Measurements from ENCODE around the gene BNC1.
A peak's percentile ranks its signal among the peaks of the same experiment; 100 is the strongest.
"Not testable (repeated sequence)": the region's sequence is repeated elsewhere in the genome, so short reads cannot be mapped to it uniquely, and the experiment has no call there.

The BNC1 gene

DNA sequence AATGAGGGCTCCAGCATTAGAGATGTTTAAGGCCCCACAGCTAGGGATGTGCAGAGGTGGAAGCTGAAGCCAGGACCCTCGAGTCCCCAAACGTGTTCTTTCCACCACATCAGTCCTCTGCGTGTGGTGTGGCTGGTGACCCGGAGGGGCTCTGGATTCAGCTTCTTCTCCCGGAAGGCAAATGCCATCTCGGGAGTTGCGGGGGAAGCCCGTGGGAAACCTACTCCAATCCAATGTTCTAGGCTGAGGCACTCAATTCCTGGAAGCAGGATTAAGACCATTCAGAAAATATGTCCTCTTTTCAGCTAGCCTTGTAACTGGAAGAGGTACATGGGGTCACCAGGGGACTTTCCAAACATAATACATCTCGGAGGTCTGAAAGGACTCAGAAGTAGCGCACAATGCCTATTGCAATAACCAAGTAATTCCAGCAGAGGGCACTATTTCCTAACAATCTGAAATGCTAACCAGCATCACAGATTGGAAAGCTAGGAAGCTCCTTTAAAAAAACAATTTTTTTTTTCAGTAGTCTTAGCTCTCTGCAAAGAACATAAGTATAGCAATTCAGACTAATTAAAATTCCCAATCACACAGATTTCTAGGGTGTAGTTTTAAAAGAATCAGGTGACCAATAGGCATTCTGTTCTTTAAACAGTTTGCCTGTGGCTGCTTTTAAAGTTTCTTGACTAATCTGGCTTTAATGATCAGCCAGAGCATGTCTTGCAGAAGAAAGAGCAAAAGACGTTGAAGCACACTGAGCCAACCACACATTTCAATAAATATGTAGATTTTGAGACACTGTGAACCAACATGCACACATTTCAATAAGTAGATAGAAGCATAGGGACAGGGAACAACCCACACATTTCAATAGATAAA lies 36.1 kb downstream of the BNC1 start:
- DNase-seq (ENCODE audit: low read depth): peak; percentile 4

DNA sequence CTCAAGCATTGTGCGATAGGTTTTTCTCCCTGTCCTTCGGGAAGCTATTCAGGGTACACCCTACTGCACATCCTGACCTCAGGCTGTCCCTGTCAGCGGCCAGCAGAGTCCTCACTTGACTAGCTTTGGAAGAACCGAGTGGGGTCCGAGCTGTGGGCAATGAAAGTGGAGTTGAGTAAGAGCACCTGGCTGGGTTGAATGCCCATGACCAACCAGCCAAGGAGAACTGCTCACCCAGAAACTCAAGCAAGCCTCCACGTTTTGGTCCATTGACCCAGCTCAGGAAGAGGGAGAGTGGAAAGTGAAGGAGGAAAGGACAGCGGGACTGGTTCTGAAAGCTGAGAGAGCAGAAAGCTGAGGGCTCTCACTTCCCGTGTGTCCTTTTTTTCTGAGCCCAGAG lies 40.8 kb downstream of the BNC1 start:
- no peak for DNase-seq (ENCODE audit: low read depth)

DNA sequence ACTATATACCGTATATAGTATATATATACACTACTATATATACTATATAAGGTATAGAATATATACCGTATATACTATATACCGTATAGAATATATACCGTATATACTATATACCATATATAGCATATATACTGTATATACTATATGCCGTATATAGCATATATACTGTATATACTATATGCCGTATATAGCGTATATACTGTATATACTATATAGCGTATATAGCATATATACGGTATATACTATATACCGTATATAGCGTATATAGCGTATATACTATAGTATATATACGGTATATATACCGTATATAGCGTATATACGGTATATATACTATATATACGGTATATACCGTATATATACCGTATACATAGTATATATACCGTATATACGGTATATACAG lies 54.2 kb downstream of the BNC1 start:
- no peak for DNase-seq (ENCODE audit: low read depth)

DNA sequence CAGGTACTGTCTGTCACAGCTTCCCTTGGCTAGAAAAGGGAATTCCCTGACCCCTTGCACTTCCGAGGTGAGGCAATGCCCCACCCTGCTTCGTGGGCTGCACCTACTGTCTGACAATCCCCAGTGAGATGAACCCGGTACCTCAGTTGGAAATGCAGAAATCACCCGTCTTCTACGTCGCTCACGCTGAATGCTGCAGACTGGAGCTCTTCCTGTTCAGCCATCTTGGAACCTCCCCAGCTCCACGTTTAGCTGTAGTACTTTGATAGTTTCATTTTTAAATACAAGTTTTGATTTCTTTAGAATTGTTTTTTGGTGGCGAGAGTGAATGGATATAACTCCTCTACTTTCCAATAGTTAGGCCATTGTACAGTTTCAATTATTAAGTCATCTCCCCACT lies 59.0 kb downstream of the BNC1 start:
- DNase-seq (ENCODE audit: low read depth): no peak

DNA sequence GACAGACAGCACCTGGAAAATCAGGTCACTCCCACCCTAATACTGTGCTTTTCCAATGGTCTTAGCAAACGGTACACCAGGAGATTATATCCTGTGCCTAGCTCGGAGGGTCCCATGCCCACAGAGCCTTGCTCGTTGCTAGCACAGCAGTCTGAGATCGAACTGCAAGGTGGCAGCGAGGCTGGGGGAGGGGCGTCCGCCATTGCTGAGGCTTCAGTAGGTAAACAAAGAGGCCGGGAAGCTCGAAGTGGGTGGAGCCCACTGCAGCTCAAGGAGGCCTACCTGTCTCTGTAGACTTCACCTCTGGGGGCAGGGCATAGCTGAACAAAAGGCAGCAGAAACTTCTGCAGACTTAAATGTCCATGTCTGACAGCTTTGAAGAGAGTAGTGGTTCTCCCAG lies 62.7 kb downstream of the BNC1 start:
- DNase-seq (ENCODE audit: low read depth): not testable (repeated sequence)

DNA sequence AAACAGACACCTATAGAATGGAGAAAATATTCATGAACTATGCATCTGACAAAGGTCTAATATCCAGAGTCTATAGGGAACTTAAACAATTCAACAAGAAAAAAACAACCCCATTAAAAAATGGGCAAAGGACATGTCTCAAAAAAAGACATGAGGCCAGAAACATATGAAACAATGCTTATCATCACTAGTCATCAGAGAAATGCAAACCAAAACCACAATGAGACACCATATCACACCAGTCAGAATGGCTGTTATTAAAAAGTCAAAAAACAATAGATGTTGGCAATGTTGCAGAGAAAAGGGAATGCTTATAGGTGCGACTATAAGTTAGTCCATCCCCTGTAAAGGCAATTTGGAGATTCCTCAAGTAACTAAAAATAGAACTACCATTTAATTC lies 65.4 kb downstream of the BNC1 start:
- DNase-seq (ENCODE audit: low read depth): no peak

DNA sequence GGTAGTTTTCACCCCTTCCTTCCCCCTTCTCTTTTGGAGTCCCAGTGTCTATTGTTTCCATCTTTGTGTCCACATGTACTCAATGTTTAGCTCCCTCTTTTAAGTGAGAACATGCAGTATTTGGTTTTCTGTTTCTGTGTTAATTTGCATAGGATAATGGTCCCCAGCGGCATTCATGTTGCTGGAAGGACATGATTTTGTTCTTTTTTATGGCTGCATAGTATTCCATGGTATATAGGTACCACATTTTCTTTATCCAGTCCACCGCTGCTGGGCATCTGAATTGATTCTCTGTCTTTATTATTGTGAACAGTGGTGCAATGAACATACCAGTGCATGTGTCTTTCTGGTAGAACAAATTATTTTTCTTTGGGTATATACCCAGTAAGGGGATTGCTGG lies 69.2 kb downstream of the BNC1 start:
- DNase-seq (ENCODE audit: low read depth): no peak

DNA sequence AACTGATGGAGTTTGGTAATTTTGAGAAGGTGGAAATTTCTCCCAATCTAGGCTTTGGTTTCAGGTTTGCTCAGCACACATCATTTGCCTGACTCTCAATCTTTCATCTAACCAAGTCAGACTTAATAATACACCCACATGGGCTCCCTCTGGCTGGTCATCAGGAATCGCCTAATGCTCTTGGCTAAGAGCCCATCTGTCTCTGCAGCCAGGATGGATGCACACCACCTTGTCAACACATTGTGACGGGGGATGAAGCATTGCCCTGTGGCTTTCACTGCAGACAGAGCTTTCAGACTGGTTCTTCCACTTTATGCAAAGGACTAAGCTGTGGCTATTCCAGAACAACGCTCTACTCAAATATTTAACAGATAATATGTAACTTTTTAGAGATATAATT lies 73.8 kb downstream of the BNC1 start:
- no peak for DNase-seq (ENCODE audit: low read depth)

DNA sequence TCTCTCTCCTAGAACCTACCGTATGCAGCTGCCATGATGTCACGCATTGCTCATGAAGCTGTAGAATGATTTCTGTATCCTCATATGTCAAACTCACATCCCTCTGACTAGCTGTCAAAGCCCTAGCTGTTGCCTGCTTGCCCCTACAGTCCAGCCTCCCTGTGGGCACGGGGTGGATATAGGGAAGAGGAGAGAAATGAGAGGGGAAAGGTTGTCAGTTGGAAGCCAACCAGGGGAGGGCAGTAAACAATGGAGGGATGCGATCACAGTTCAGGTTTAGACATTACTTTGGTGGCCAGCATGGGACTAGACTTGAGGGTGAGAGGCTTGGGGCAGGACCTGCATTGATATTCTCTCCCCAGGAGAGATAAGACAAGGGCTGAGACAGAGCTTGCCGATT lies 75.1 kb downstream of the BNC1 start:
- no peak for DNase-seq (ENCODE audit: low read depth)

DNA sequence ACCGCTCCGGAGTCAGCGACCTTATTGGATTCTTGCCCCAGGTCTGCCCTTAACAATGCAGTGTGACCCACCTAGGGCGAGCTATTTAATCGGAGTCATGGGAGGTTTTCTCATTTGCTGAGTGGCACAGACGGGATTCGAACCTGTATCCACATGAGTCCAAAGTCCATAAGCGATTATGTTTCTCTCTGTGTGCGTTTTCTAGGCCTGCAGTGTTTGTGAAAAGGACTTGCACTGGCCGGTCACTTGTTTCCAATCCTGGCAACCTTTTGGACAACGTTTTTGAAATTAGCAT lies 76.2 kb downstream of the BNC1 start:
- no peak for DNase-seq (ENCODE audit: low read depth)

DNA sequence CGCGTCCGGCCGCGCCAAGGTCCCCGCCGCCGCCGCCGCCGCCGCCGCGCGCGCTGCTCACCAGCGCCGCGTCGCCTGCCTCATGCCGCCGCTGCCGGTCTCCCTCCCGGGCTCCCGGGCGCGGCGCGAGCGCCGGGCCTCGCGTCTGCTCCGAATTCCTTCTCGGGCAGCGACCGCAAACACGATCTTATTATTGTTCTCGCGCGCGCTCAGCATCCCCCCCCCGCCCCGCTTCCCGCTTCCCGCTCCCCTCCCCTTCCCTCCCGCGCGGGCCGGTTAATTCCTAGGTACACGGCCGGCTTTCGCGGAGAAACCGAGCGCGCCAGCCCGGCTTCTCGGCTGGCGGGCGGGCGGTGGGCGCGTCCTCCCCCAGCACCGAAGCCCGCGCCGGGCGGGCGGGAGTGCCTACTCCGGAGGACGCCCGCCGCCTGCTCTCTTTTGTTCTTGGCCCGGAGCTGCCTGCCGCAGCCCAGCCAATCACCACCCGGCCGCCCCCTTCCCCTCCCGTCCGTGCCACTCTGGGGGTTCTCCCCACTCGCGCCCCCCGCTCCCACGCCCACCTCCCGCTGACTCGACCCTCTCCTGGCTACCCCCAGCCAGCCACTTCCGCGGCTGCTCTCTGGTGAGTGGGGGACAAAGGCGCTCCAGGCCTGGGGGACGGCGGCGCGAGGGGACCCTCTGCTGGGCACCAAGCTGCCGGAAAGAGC lies 76.7 kb downstream of the BNC1 start, which contains the start of gene HDGFL3:
Gene HDGFL3 (minus strand): TSS at position 164 of the 707 bp plus-strand sequence. CDS start 409 bp downstream, outside the sequence.
- DNase-seq (ENCODE audit: low read depth): peak; percentile 32

DNA sequence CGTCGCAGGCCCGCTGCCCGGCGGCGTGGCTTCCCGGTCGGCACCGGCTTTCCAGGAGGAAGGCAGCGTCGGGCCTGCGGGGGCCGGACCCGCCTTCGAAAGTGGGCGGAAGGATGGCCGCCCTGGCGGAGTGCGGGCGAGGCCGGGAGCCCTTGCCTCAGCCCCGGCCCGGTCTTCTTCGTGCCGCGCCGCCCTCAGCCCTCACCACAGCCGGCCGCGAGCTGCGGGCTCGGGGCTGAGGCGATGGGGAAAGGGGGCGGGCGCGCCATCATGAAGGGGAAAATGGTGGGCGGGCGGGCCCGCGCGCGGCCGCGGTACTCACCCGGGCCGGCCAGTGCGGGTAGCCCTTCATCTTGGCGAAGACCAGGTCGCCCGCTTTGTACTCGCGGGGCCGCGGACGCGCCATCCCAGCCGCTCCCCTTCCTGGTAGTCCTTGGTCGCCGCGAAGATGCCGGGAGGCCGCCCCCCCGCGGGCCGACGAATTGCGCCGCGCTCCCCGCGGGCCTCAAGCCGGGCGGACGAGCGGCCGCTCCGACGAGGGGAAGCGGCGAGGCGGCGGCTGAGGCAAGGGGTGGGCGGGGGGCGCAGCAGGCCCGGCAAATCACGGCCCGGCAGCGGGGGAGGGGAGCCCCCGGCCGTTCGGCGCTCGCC lies 77.3 kb downstream of the BNC1 start:
- peak; percentile 12 for DNase-seq (ENCODE audit: low read depth)

DNA sequence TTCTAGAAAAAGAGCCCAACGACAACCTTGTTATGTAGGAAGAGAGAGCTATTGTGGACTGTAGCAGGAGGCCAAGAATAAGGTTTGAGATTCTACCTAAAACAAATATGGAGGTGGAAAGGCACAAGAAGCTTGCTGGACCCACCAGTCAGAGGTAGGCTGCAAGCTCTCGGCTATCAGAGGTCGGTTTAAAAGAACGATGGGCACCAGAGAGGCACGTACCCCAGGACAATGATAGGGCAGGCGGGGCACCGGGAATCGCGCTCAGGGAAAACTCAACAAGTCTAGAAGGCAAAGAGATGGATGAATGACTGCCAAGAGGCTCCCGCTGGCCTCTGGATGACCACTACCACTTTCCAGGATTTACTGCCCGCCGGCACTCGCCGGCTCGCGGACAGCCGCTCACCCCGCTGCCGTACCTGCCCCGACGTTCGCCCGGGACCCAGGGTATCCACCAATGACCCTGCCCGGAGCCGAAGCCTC lies 77.9 kb downstream of the BNC1 start:
- no peak for DNase-seq (ENCODE audit: low read depth)
